A673 (cell line): ENCODE results near the gene RERGL.

Source experiments
- CTCF ChIP-seq: fragments of 300-800, 200-600 bp; sonication (generic); conservative IDR thresholded peaks from 2 replicates; pipeline ENCODE4 v1.5.1; 2017; ENCODE audit warnings: low read depth, mild to moderate bottlenecking, antibody characterized with exemption, low read length, moderate library complexity, mixed read lengths
- EZH2 ChIP-seq: fragments of 200-600 bp; sonication (generic); IDR thresholded peaks from 2 replicates; pipeline ENCODE4 v1.6.1; 2017; ENCODE audit warnings: borderline replicate concordance, low read depth, mild to moderate bottlenecking, mixed read lengths, antibody characterized with exemption, low read length; ENCODE audit not compliant: poor library complexity, severe bottlenecking

GRCh38 chr12:18123707-18124106 lies 33.7 kb upstream of the RERGL start:
- TF ChIP-seq EZH2 (no peak), CTCF (no peak)
